Mesenchymal stem cell (in vitro differentiated cells and primary cell): ENCODE measurements around the gene SSBP2.

Source experiments
- DNase-seq: peaks from one replicate; pipeline ENCODE4 v3.0.0-alpha.2; 2013
- H2AFZ ChIP-seq: one replicate; pipeline ENCODE4 v1.6.1; 2013; ENCODE audit warnings: low read depth, mild to moderate bottlenecking, control low read depth, inconsistent platforms, low read length, moderate library complexity
- H2AK5ac ChIP-seq: 2 replicates; pipeline ENCODE4 v1.6.1; 2013; ENCODE audit warnings: low read length, moderate library complexity, mild to moderate bottlenecking, inconsistent platforms; ENCODE audit not compliant: severe bottlenecking
- H2BK120ac ChIP-seq: one replicate; pipeline ENCODE4 v1.6.1; 2013; ENCODE audit warnings: low read depth, mild to moderate bottlenecking, inconsistent platforms, low read length, moderate library complexity
- H2BK12ac ChIP-seq, 2 experiments: one replicate each; pipeline ENCODE4 v1.6.1; 2013; ENCODE audit warnings: inconsistent platforms in 2 of 2, low read length in 2 of 2, mild to moderate bottlenecking in 2 of 2, moderate library complexity in 2 of 2, control low read depth in 1 of 2
- H2BK15ac ChIP-seq: one replicate; pipeline ENCODE4 v1.6.1; 2013; ENCODE audit warnings: mild to moderate bottlenecking, low read depth, inconsistent platforms; ENCODE audit not compliant: poor library complexity, severe bottlenecking
- H2BK5ac ChIP-seq: 2 replicates; pipeline ENCODE4 v1.6.1; 2013; ENCODE audit warnings: low read depth, mild to moderate bottlenecking, low read length, control low read depth, inconsistent platforms; ENCODE audit not compliant: poor library complexity, severe bottlenecking
- H3K14ac ChIP-seq, 2 experiments: one replicate each; pipeline ENCODE4 v1.6.1; 2013; ENCODE audit warnings: inconsistent platforms in 2 of 2, low read length in 2 of 2, control low read depth in 1 of 2, mild to moderate bottlenecking in 1 of 2, moderate library complexity in 1 of 2
- H3K18ac ChIP-seq, 2 experiments: one replicate each; pipeline ENCODE4 v1.6.1; 2013; ENCODE audit warnings: inconsistent platforms in 2 of 2, low read length in 2 of 2, control low read depth in 1 of 2, low read depth in 1 of 2, mild to moderate bottlenecking in 1 of 2
- H3K23ac ChIP-seq, 2 experiments: one replicate each; pipeline ENCODE4 v1.6.1; 2013; ENCODE audit warnings: inconsistent platforms in 2 of 2, low read length in 2 of 2, mild to moderate bottlenecking in 2 of 2, moderate library complexity in 2 of 2, control low read depth in 1 of 2
- H3K27ac ChIP-seq: 2 replicates; pipeline ENCODE4 v1.5.1; 2013; ENCODE audit warnings: mild to moderate bottlenecking, moderate library complexity, low read length, control low read depth, inconsistent platforms; ENCODE audit not compliant: poor library complexity, severe bottlenecking
- H3K27me3 ChIP-seq, 2 experiments: 2 replicates each; pipeline versions ENCODE4 v1.6.1 to v1.7.0; 2013; ENCODE audit warnings: low read length in 2 of 2, mild to moderate bottlenecking in 2 of 2, moderate library complexity in 2 of 2, control low read depth in 1 of 2, inconsistent platforms in 1 of 2; ENCODE audit not compliant: control insufficient read depth in 1 of 2, insufficient read depth in 1 of 2
- H3K36me3 ChIP-seq, 2 experiments: 2 replicates each; pipeline versions ENCODE4 v1.6.1 to v1.7.0; 2013; ENCODE audit warnings: low read length in 2 of 2, control low read depth in 1 of 2, inconsistent platforms in 1 of 2, low read depth in 1 of 2, mild to moderate bottlenecking in 1 of 2; ENCODE audit not compliant: insufficient read depth in 2 of 2, control insufficient read depth in 1 of 2
- H3K4ac ChIP-seq, 2 experiments: one replicate each; pipeline ENCODE4 v1.6.1; 2013; ENCODE audit warnings: inconsistent platforms in 2 of 2, low read length in 2 of 2, mild to moderate bottlenecking in 2 of 2, moderate library complexity in 2 of 2, control low read depth in 1 of 2, low read depth in 1 of 2
- H3K4me1 ChIP-seq: 2 replicates; pipeline ENCODE4 v1.6.1; 2013; ENCODE audit warnings: low read depth, low read length, control low read depth; ENCODE audit not compliant: control insufficient read depth, insufficient read depth
- H3K4me2 ChIP-seq: 2 replicates; pipeline ENCODE4 v1.6.1; 2013; ENCODE audit warnings: low read length, mild to moderate bottlenecking, inconsistent platforms; ENCODE audit not compliant: poor library complexity, severe bottlenecking
- H3K4me3 ChIP-seq, 2 experiments: 2 replicates each; pipeline versions ENCODE4 v1.5.1 to v1.7.0; 2013; ENCODE audit warnings: low read length in 2 of 2, mild to moderate bottlenecking in 2 of 2, control low read depth in 1 of 2, low read depth in 1 of 2; ENCODE audit not compliant: insufficient read depth in 1 of 2
- H3K79me1 ChIP-seq: replicated peaks from 2 replicates; pipeline ENCODE4 v1.6.1; 2013; ENCODE audit warnings: mild to moderate bottlenecking, control low read depth, low read length, inconsistent platforms; ENCODE audit not compliant: poor library complexity, severe bottlenecking
- H3K9ac ChIP-seq: 2 replicates; pipeline ENCODE4 v1.7.0; 2013; ENCODE audit warnings: mild to moderate bottlenecking, low read length, moderate library complexity
- H3K9me3 ChIP-seq: 2 replicates; pipeline ENCODE4 v1.7.0; 2013; ENCODE audit warnings: mild to moderate bottlenecking, low read length; ENCODE audit not compliant: control insufficient read depth
- H4K8ac ChIP-seq: one replicate; pipeline ENCODE4 v1.6.1; 2013; ENCODE audit warnings: inconsistent platforms, mild to moderate bottlenecking, low read length, moderate library complexity
- H4K91ac ChIP-seq: one replicate; pipeline ENCODE4 v1.6.1; 2013; ENCODE audit warnings: mild to moderate bottlenecking, low read length, inconsistent platforms
- WGBS: methylation state at CpG from one replicate; pipeline ENCODE4 v1.1.7; 2013; ENCODE audit warnings: mixed read lengths; 5-methylcytosine and 5-hydroxymethylcytosine counted together

SSBP2 gene

GRCh38 chr5:81789033-81789432 lies 38.1 kb upstream of the SSBP2 start:
- Histone ChIP-seq H2AFZ (no peak overlapping the region), H2BK120ac (no peak overlapping the region), H3K27ac (no peak overlapping the region), H2AK5ac (no peak overlapping the region), H4K8ac (no peak overlapping the region), H3K14ac (no peak overlapping the region), H2BK15ac (no peak overlapping the region), H3K79me1 (no peaks in the 10 kb centered on the region), H3K9ac (no peak overlapping the region), H3K36me3 (no peaks in the 10 kb centered on the region), H3K4me3 (no peak overlapping the region), H3K4me2 (no peak overlapping the region), H3K4me1 (no peaks in the 10 kb centered on the region), H3K4ac (no peak overlapping the region), H4K91ac (no peak overlapping the region), H3K27me3 (no peaks in the 10 kb centered on the region), H2BK12ac (peak overlapping the region; percentile 38 to 74), H3K23ac (no peak overlapping the region), H3K18ac (no peak overlapping the region), H2BK5ac (no peak overlapping the region), H3K9me3 (no peaks in the 10 kb centered on the region)
- 31% methylated on average over 5 of the region's 5 CpGs for whole genome bisulfite sequencing
- DNase-seq: peak; percentile 84

- Histone ChIP-seq H3K36me3 (no peaks in the 10 kb centered on the region), H2BK120ac (no peak overlapping the region), H4K8ac (no peak overlapping the region), H2BK15ac (no peak overlapping the region), H3K23ac (no peak overlapping the region), H3K9ac (peak overlapping the region; percentile 18), H3K9me3 (no peaks in the 10 kb centered on the region), H2AK5ac (no peak overlapping the region), H3K79me1 (no peaks in the 10 kb centered on the region), H3K27ac (no peak overlapping the region), H4K91ac (no peak overlapping the region), H2BK5ac (no peak overlapping the region), H3K14ac (no peak overlapping the region), H3K18ac (no peak overlapping the region), H3K4me1 (no peaks in the 10 kb centered on the region), H2AFZ (no peak overlapping the region), H3K4me2 (no peak overlapping the region), H2BK12ac (no peak overlapping the region), H3K4ac (no peak overlapping the region), H3K4me3 (no peak overlapping the region), H3K27me3 (no peaks in the 10 kb centered on the region)
- no peak for DNase-seq
- 0% methylated on average over 1 of the region's 2 CpGs for WGBS
Measured at GRCh38 chr5:81788329-81788728, 37.4 kb upstream of the SSBP2 start.

- no peak overlapping the region for H2BK120ac ChIP-seq
- no peak overlapping the region for H3K27ac ChIP-seq
- H3K9ac ChIP-seq: peak overlapping the region; percentile 18
- no peak overlapping the region for H2BK5ac ChIP-seq
- no peaks in the 10 kb centered on the region for H3K79me1 ChIP-seq
- no peaks in the 10 kb centered on the region for H3K27me3 ChIP-seq
- H4K8ac ChIP-seq: no peak overlapping the region
- 17% methylated on average over 3 of the region's 3 CpGs for WGBS
- DNase-seq: peak; percentile 88
- no peak overlapping the region for H3K4me3 ChIP-seq
- no peaks in the 10 kb centered on the region for H3K36me3 ChIP-seq
- no peak overlapping the region for H3K4me2 ChIP-seq
- H2BK12ac ChIP-seq: no peak overlapping the region
- H3K4ac ChIP-seq: no peak overlapping the region
- peak overlapping the region in 1 of 2 experiments; percentile 52 for H3K18ac ChIP-seq
- H2AFZ ChIP-seq: no peak overlapping the region
- H3K23ac ChIP-seq: no peak overlapping the region
- no peak overlapping the region for H2AK5ac ChIP-seq
- no peak overlapping the region for H4K91ac ChIP-seq
- no peak overlapping the region for H3K14ac ChIP-seq
- no peaks in the 10 kb centered on the region for H3K9me3 ChIP-seq
- H3K4me1 ChIP-seq: no peaks in the 10 kb centered on the region
- H2BK15ac ChIP-seq: no peak overlapping the region
Measured at GRCh38 chr5:81787474-81788242, 36.8 kb upstream of the SSBP2 start.

- no peak overlapping the region for H3K4me3 ChIP-seq
- DNase-seq: no peak
- H3K14ac ChIP-seq: no peak overlapping the region
- H3K4ac ChIP-seq: peak overlapping the region in 1 of 2 experiments; percentile 58
- H3K18ac ChIP-seq: peak overlapping the region in 1 of 2 experiments; percentile 28
- H3K36me3 ChIP-seq: no peaks in the 10 kb centered on the region
- no peaks in the 10 kb centered on the region for H3K4me1 ChIP-seq
- no peak overlapping the region for H2AFZ ChIP-seq
- H2AK5ac ChIP-seq: peak overlapping the region; percentile 34
- H3K79me1 ChIP-seq: no peaks in the 10 kb centered on the region
- no peak overlapping the region for H3K27ac ChIP-seq
- H4K8ac ChIP-seq: no peak overlapping the region
- H2BK5ac ChIP-seq: peak overlapping the region; percentile 24
- peak overlapping the region in 1 of 2 experiments; percentile 86 for H2BK12ac ChIP-seq
- H3K27me3 ChIP-seq: no peaks in the 10 kb centered on the region
- H2BK120ac ChIP-seq: no peak overlapping the region
- H3K4me2 ChIP-seq: no peak overlapping the region
- no peak overlapping the region for H2BK15ac ChIP-seq
- no peak overlapping the region for H3K23ac ChIP-seq
- H3K9ac ChIP-seq: no peak overlapping the region
- WGBS: 86% methylated on average over 5 of the region's 5 CpGs
- H4K91ac ChIP-seq: no peak overlapping the region
- no peaks in the 10 kb centered on the region for H3K9me3 ChIP-seq
Measured at GRCh38 chr5:81786991-81787390, 36.1 kb upstream of the SSBP2 start.
